ENCODE results near the gene PNKD.

DNA sequence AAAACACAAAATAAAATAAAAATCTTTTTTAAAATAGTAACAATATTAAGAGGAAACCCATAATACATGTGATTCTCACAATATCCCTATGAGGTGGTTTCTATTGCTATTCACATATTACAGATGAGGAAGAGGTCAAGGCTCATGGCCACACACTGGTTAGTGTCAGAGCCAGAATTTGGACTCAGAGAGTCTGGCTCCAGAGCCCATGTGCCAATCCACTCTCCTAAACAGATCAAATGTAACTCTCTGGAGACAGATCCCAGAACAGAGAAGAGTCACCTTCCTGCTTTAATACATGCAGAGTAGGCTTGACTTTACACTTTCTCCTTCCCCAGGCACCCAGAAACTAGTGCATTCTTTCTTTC, 101.6 kb downstream of the PNKD start:
- no peak for TF ChIP-seq MAFK (IDR thresholded peaks at IDR 0.05; ENCODE audit: low read depth, low read length)
- no peak for TF ChIP-seq PHF8 (conservative IDR thresholded peaks at IDR 0.05; ENCODE audit: low read depth, low read length)
